ENCODE results near the gene CTXND2. TPM values are rescaled to one million over a fixed set of nuclear protein-coding genes. Genes with fewer than 3 reads are reported as not detected.
"Not testable (repeated sequence)": the region's sequence is repeated elsewhere in the genome, so short reads cannot be mapped to it uniquely, and the experiment has no call there.

The CTXND2 gene
- total RNA-seq, 2 donors from 2014 or later, result not detected

DNA sequence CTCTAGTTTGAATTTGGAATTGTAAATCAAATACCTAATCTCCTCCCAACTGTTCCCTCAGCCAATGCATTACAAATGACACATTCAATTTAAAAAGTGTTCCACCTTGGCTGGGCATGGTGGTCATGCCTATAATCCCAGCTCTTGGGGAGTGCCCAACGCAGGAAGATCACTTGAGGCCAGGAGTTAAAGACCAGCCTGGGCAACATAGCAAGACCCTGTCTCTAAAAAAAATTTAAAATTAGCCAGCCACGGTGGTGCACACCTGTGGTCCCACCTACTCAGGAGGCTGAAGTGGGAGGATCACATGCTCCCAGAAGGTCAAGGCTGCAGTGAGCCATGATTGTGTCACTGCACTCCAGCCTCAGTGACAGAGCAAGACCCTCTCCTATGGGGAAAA, 14.4 kb upstream of the CTXND2 start:
- H3K36me3 ChIP-seq, result no peaks in the 10 kb centered on the region

GRCh38 chr1:150873521-150873920, 13.4 kb upstream of the CTXND2 start:
- Histone ChIP-seq H3K9me3 (no peaks in the 10 kb centered on the region), H3K27me3 (replicated peaks; ENCODE audit: insufficient read depth) (no peaks in the 10 kb centered on the region), H3K36me3 (no peaks in the 10 kb centered on the region), H3K4me1 (ENCODE audit: control insufficient read depth in 1 of 2, low read depth in 2 of 2) (peaks cover 16 to 23% of the 10 kb centered on the region in 2 donors), H3K4me3 (no peak overlapping the region), H3K27ac (no peak overlapping the region)
- DNase-seq (ENCODE audit: low spot score) (no peak), ATAC-seq (ENCODE audit: insufficient number of reproducible peaks, low FRiP score, low read depth) (no peak)
- TF ChIP-seq, protein P1, sequence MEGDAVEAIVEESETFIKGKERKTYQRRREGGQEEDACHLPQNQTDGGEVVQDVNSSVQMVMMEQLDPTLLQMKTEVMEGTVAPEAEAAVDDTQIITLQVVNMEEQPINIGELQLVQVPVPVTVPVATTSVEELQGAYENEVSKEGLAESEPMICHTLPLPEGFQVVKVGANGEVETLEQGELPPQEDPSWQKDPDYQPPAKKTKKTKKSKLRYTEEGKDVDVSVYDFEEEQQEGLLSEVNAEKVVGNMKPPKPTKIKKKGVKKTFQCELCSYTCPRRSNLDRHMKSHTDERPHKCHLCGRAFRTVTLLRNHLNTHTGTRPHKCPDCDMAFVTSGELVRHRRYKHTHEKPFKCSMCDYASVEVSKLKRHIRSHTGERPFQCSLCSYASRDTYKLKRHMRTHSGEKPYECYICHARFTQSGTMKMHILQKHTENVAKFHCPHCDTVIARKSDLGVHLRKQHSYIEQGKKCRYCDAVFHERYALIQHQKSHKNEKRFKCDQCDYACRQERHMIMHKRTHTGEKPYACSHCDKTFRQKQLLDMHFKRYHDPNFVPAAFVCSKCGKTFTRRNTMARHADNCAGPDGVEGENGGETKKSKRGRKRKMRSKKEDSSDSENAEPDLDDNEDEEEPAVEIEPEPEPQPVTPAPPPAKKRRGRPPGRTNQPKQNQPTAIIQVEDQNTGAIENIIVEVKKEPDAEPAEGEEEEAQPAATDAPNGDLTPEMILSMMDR (IDR thresholded peaks at IDR 0.05), result no peak

More for the DNA sequence above, 14.4 kb upstream of the CTXND2 start:
- ATAC-seq (ENCODE audit: insufficient number of reproducible peaks, low FRiP score, low read depth) (no peak), DNase-seq (ENCODE audit: low spot score) (no peak)
- TF ChIP-seq, protein P1 (IDR thresholded peaks at IDR 0.05), result no peak
- Histone ChIP-seq H3K9me3 (no peaks in the 10 kb centered on the region), H3K27me3 (replicated peaks; ENCODE audit: insufficient read depth) (no peaks in the 10 kb centered on the region), H3K4me3 (no peak overlapping the region), H3K27ac (no peak overlapping the region), H3K4me1 (ENCODE audit: control insufficient read depth in 1 of 2, low read depth in 2 of 2) (peaks cover 16 to 23% of the 10 kb centered on the region in 2 donors)

GRCh38 chr1:150874455-150875196, 12.3 kb upstream of the CTXND2 start:
- TF ChIP-seq, protein P1 (IDR thresholded peaks at IDR 0.05), result no peak
- ATAC-seq (ENCODE audit: insufficient number of reproducible peaks, low FRiP score, low read depth), result no peak
- Histone ChIP-seq H3K27ac (peak overlapping the region; percentile 97), H3K4me3 (peak overlapping the region; percentile 99), H3K36me3 (no peaks in the 10 kb centered on the region), H3K9me3 (no peaks in the 10 kb centered on the region), H3K4me1 (ENCODE audit: control insufficient read depth in 1 of 2, low read depth in 2 of 2) (peaks cover 16 to 21% of the 10 kb centered on the region in 2 donors), H3K27me3 (replicated peaks; ENCODE audit: insufficient read depth) (no peaks in the 10 kb centered on the region)
- no peak for DNase-seq (ENCODE audit: low spot score)

DNA sequence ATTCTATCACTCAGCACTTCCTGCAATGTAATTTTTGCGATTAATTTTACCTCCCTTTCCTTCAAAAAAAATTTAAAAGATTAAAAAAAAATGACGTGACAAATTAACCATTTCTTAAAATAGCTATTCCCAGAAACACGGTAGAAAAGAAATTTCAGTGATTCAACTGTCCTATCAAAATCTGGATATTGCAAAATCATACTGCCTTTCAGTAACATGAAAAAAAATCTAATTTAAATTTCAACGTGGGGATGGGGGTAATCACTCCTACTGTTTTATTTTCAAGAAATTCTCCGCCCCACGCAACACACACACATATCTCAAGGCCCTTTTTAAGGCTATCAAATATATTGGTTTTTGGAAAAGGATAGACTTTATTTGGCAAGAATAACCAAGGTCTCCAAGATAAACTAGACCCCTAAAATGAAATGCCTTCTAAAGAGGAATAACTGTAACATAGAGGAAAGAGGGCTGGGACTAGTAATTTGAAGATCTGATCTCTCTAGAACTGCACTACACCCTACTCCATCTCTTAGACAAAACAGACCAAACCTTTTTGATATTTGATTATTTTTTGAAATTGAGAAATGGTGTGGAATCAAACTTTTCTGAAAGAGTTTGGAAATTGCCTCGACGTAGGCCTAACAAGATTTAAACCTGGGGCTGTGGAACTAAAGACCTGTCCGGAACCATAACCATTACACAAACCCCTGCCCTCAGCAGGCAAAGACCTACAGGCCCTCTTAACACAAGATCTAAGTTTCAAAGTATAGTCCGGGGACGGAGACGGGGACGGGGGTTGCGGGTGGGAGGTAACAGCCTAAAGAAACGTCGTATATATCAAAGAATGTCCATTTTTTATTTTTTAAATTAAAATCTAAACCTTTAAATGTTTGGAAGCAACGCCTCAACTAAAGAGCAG, 11.5 kb upstream of the CTXND2 start:
- Histone ChIP-seq H3K9me3 (no peaks in the 10 kb centered on the region), H3K27me3 (replicated peaks; ENCODE audit: insufficient read depth) (no peaks in the 10 kb centered on the region), H3K36me3 (no peaks in the 10 kb centered on the region), H3K27ac (peak overlapping the region; percentile 97), H3K4me1 (ENCODE audit: control insufficient read depth in 1 of 2, low read depth in 2 of 2) (peaks cover 15 to 19% of the 10 kb centered on the region in 2 donors), H3K4me3 (peak overlapping the region; percentile 99)
- TF ChIP-seq, protein P1 (IDR thresholded peaks at IDR 0.05), result no peak
- no peak for DNase-seq (ENCODE audit: low spot score)
- no peak for ATAC-seq (ENCODE audit: insufficient number of reproducible peaks, low FRiP score, low read depth)

DNA sequence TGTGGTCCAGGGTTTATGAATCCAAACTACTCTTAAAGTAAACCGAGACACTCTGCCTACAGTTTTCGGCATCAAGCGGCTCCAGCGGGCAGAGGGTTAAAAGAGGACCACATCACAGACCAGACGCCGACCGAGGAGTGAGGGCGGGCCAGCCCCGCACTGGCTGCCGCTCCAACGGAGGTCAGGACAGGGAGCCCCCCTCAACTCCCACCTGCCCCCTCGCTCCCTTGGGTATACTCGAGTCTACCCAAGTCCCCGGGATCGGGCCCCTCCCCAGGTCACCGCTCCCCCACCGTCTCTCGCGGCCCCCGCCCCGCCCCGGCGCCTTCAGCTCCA, 10.8 kb upstream of the CTXND2 start:
- H3K4me3 ChIP-seq, result peak overlapping the region; percentile 99
- H3K9me3 ChIP-seq, result no peaks in the 10 kb centered on the region
- TF ChIP-seq, protein P1 (IDR thresholded peaks at IDR 0.05), result no peak
- no peaks in the 10 kb centered on the region for H3K36me3 ChIP-seq
- DNase-seq (ENCODE audit: low spot score) (no peak), ATAC-seq (ENCODE audit: insufficient number of reproducible peaks, low FRiP score, low read depth) (peak; percentile 18)
- peak overlapping the region; percentile 97 for H3K27ac ChIP-seq
- H3K4me1 ChIP-seq (ENCODE audit: control insufficient read depth in 1 of 2, low read depth in 2 of 2), result peaks cover 13 to 19% of the 10 kb centered on the region in 2 donors
- no peaks in the 10 kb centered on the region for H3K27me3 ChIP-seq (replicated peaks; ENCODE audit: insufficient read depth)

GRCh38 chr1:150878931-150879330, 8.0 kb upstream of the CTXND2 start:
- not testable (repeated sequence) for ATAC-seq (ENCODE audit: insufficient number of reproducible peaks, low FRiP score, low read depth); H3K4me3 ChIP-seq; H3K36me3 ChIP-seq; H3K9me3 ChIP-seq; H3K27me3 ChIP-seq (replicated peaks; ENCODE audit: insufficient read depth); H3K27ac ChIP-seq; DNase-seq (ENCODE audit: low spot score)
- H3K4me1 ChIP-seq (ENCODE audit: control insufficient read depth in 1 of 2, low read depth in 2 of 2), result peaks cover 13 to 15% of the 10 kb centered on the region in 2 donors

Data from thoracic aorta (tissue), 2 donors.